Loucy (cell line): ENCODE results near the gene SLAMF7.

Experiments
- CTCF ChIP-seq: fragments of 200-600 bp; sonication (generic); conservative IDR thresholded peaks from 2 replicates; pipeline ENCODE4 v1.5.1; 2014; ENCODE audit warnings: mild to moderate bottlenecking, antibody characterized with exemption, low read length
- EZH2phosphoT487 ChIP-seq: fragments of 200-600 bp; IDR thresholded peaks from 2 replicates; pipeline ENCODE4 v1.6.1; 2018; ENCODE audit warnings: antibody characterized with exemption, mild to moderate bottlenecking, moderate library complexity, borderline replicate concordance

- TF ChIP-seq EZH2phosphoT487: no peak
- no peak for TF ChIP-seq CTCF
Measured at GRCh38 chr1:160704250-160704649, 34.8 kb upstream of the SLAMF7 start.
